H9 (cell line): Measurements from ENCODE around the gene KRTAP1-5. TPM values are rescaled to one million over a fixed set of nuclear protein-coding genes. Genes with fewer than 3 reads are reported as not detected.

Source experiments
- DNase-seq: peaks from one replicate; pipeline ENCODE4 v3.0.0-alpha.2; 2017
- H2AFZ ChIP-seq: one replicate; pipeline ENCODE4 v1.6.1; 2013; ENCODE audit warnings: mild to moderate bottlenecking, low read length, control low read depth, moderate library complexity
- H2AK5ac ChIP-seq: 2 replicates; pipeline ENCODE4 v1.6.1; 2013; ENCODE audit warnings: low read length, control low read depth, mixed read lengths; ENCODE audit not compliant: insufficient read length
- H2BK120ac ChIP-seq: one replicate; pipeline ENCODE4 v1.6.1; 2013; ENCODE audit warnings: low read depth, mild to moderate bottlenecking, low read length, control low read depth, inconsistent platforms; ENCODE audit not compliant: poor library complexity, severe bottlenecking
- H2BK12ac ChIP-seq: 2 replicates; pipeline ENCODE4 v1.6.1; 2013; ENCODE audit warnings: low read length, control low read depth, mixed read lengths, low read depth; ENCODE audit not compliant: insufficient read length
- H2BK15ac ChIP-seq: 2 replicates; pipeline ENCODE4 v1.6.1; 2013; ENCODE audit warnings: low read depth, low read length, control low read depth
- H2BK20ac ChIP-seq: one replicate; pipeline ENCODE4 v1.6.1; 2013; ENCODE audit warnings: low read depth, mild to moderate bottlenecking, low read length, control low read depth, inconsistent platforms; ENCODE audit not compliant: poor library complexity, severe bottlenecking
- H2BK5ac ChIP-seq: 2 replicates; pipeline ENCODE4 v1.6.1; 2013; ENCODE audit warnings: low read length, control low read depth, mixed read lengths; ENCODE audit not compliant: insufficient read length
- H3K14ac ChIP-seq: 2 replicates; pipeline ENCODE4 v1.6.1; 2013; ENCODE audit warnings: low read length, control low read depth; ENCODE audit not compliant: insufficient read depth
- H3K18ac ChIP-seq: 2 replicates; pipeline ENCODE4 v1.6.1; 2013; ENCODE audit warnings: low read depth, mild to moderate bottlenecking, mixed read lengths, low read length, control low read depth; ENCODE audit not compliant: insufficient read length
- H3K23ac ChIP-seq: 2 replicates; pipeline ENCODE4 v1.6.1; 2013; ENCODE audit warnings: low read length, control low read depth, mixed read lengths, low read depth; ENCODE audit not compliant: insufficient read length
- H3K23me2 ChIP-seq: 2 replicates; pipeline ENCODE4 v1.6.1; 2013; ENCODE audit warnings: low read depth, mild to moderate bottlenecking, mixed read lengths, low read length, control low read depth; ENCODE audit not compliant: insufficient read length, poor library complexity, severe bottlenecking
- H3K27ac ChIP-seq: 2 replicates; pipeline ENCODE4 v1.5.1; 2013; ENCODE audit warnings: low read length, control low read depth, mixed read lengths, low read depth; ENCODE audit not compliant: insufficient read length
- H3K27me3 ChIP-seq: 2 replicates; pipeline ENCODE4 v1.6.1; 2013; ENCODE audit warnings: low read length, control low read depth, inconsistent platforms; ENCODE audit not compliant: insufficient read depth
- H3K4ac ChIP-seq: 2 replicates; pipeline ENCODE4 v1.6.1; 2013; ENCODE audit warnings: low read depth, mild to moderate bottlenecking, control low read depth, inconsistent platforms, low read length, moderate library complexity
- H3K4me1 ChIP-seq: 2 replicates; pipeline ENCODE4 v1.6.1; 2013; ENCODE audit warnings: low read length, control low read depth, inconsistent platforms; ENCODE audit not compliant: insufficient read depth
- H3K4me2 ChIP-seq: 2 replicates; pipeline ENCODE4 v1.6.1; 2013; ENCODE audit warnings: low read length, control low read depth, mixed read lengths; ENCODE audit not compliant: insufficient read length, insufficient read depth
- H3K56ac ChIP-seq: 2 replicates; pipeline ENCODE4 v1.6.1; 2013; ENCODE audit warnings: low read depth, mild to moderate bottlenecking, mixed read lengths, low read length, control low read depth; ENCODE audit not compliant: insufficient read length
- H3K79me1 ChIP-seq: 2 replicates; pipeline ENCODE4 v1.6.1; 2013; ENCODE audit warnings: low read depth, mild to moderate bottlenecking, moderate library complexity, low read length, control low read depth, inconsistent platforms; ENCODE audit not compliant: insufficient read depth, poor library complexity, severe bottlenecking
- H3K79me2 ChIP-seq: 2 replicates; pipeline ENCODE4 v1.6.1; 2013; ENCODE audit warnings: low read length, control low read depth, inconsistent platforms; ENCODE audit not compliant: insufficient read depth
- H3K9ac ChIP-seq: 2 replicates; pipeline ENCODE4 v1.6.1; 2013; ENCODE audit warnings: low read length, control low read depth, mixed read lengths; ENCODE audit not compliant: insufficient read length; ENCODE audit errors: extremely low read depth
- H3K9me3 ChIP-seq: one replicate; pipeline ENCODE4 v1.6.1; 2013; ENCODE audit warnings: low read depth, low read length, inconsistent platforms; ENCODE audit not compliant: control insufficient read depth
- H3T11ph ChIP-seq: one replicate; pipeline ENCODE4 v1.6.1; 2013; ENCODE audit warnings: mild to moderate bottlenecking, low read length, control low read depth, inconsistent platforms
- H4K20me1 ChIP-seq: one replicate; pipeline ENCODE4 v1.6.1; 2013; ENCODE audit not compliant: control insufficient read depth, insufficient read length, insufficient read depth
- H4K5ac ChIP-seq: 2 replicates; pipeline ENCODE4 v1.6.1; 2013; ENCODE audit warnings: low read depth, mild to moderate bottlenecking, mixed read lengths, low read length, control low read depth; ENCODE audit not compliant: insufficient read length
- H4K8ac ChIP-seq: replicated peaks from 2 replicates; pipeline ENCODE4 v1.6.1; 2013; ENCODE audit warnings: low read length, control low read depth, mixed read lengths, low read depth; ENCODE audit not compliant: insufficient read length
- H4K91ac ChIP-seq: 2 replicates; pipeline ENCODE4 v1.6.1; 2013; ENCODE audit warnings: low read depth, mild to moderate bottlenecking, moderate library complexity, mixed read lengths, low read length, control low read depth; ENCODE audit not compliant: insufficient read length
- H3K27ac Mint-ChIP-seq, 3 experiments: 2 replicates in 2 of 3; 3 replicates in 1 of 3; pipeline ENCODE4 v1.8.0; 2020 to 2021; ENCODE audit warnings: mixed read lengths in 3 of 3, mild to moderate bottlenecking in 1 of 3, moderate library complexity in 1 of 3
- H3K27me3 Mint-ChIP-seq: 2 replicates; pipeline ENCODE4 v1.8.0; 2021; ENCODE audit warnings: low read depth, mild to moderate bottlenecking, moderate library complexity, mixed read lengths
- H3K36me3 Mint-ChIP-seq, 3 experiments: 2 replicates in 2 of 3; 3 replicates in 1 of 3; pipeline ENCODE4 v1.8.0; 2020 to 2021; ENCODE audit warnings: low read depth in 3 of 3, mixed read lengths in 3 of 3; ENCODE audit not compliant: insufficient read depth in 1 of 3
- H3K4me1 Mint-ChIP-seq, 2 experiments: 2 replicates each; pipeline ENCODE4 v1.8.0; 2020; ENCODE audit warnings: mixed read lengths in 2 of 2
- H3K4me3 Mint-ChIP-seq, 2 experiments: 2 replicates in 1 of 2; 3 replicates in 1 of 2; pipeline ENCODE4 v1.8.0; 2020 to 2021; ENCODE audit warnings: mild to moderate bottlenecking in 2 of 2, mixed read lengths in 2 of 2, moderate library complexity in 1 of 2
- H3K9me3 Mint-ChIP-seq, 2 experiments: 2 replicates in 1 of 2; 3 replicates in 1 of 2; pipeline ENCODE4 v1.8.0; 2020; ENCODE audit warnings: mild to moderate bottlenecking in 2 of 2, mixed read lengths in 2 of 2, moderate library complexity in 1 of 2
- CTCF ChIP-seq: fragments of 200-600 bp; sonication (generic); conservative IDR thresholded peaks from 3 replicates; pipeline ENCODE4 v1.8.0; 2021; ENCODE audit warnings: antibody characterized with exemption, mild to moderate bottlenecking
- WGBS: extraction: QIAGEN DNeasy Blood & Tissue Kit; methylation state at CpG from one replicate; pipeline ENCODE4 v1.1.7; 2013; ENCODE audit warnings: missing lambda C conversion rate, low lambda C conversion rate, mixed read lengths; ENCODE audit not compliant: insufficient read length; ENCODE audit errors: extremely low coverage; 5-methylcytosine and 5-hydroxymethylcytosine counted together
- total RNA-seq: library from RNA; stranded (reverse); gene quantifications from 2 replicates; pipeline ENCODE4 v1.2.1, GENCODE V29; 2021

KRTAP1-5 gene
- total RNA-seq, 1 experiment from 2014 or later, result not detected

GRCh38 chr17:40984226-40984625, 42.8 kb downstream of the KRTAP1-5 start, which contains the start of gene KRT40:
Gene KRT40 (minus strand): TSS chr17:40984326. CDS start chr17:40984273, 53 bp downstream.
- H3K4me1 Mint-ChIP-seq, result peaks cover 11 to 14% of the 10 kb centered on the region in 2 experiments
- Histone ChIP-seq H3K27me3 (no peaks in the 10 kb centered on the region), H4K5ac (no peak within 1 kb of the TSS), H2BK5ac (no peak within 1 kb of the TSS), H3T11ph (no peak within 1 kb of the TSS), H3K79me1 (no peaks in the 10 kb centered on the region), H3K79me2 (no peaks in the 10 kb centered on the region), H4K8ac (no peak within 1 kb of the TSS), H2BK120ac (no peak within 1 kb of the TSS), H3K23ac (no peak within 1 kb of the TSS), H4K20me1 (no peaks in the 10 kb centered on the region), H3K9me3 (no peaks in the 10 kb centered on the region), H4K91ac (no peak within 1 kb of the TSS), H3K56ac (no peak within 1 kb of the TSS), H3K14ac (no peak within 1 kb of the TSS; the same call in 1 of the 2 replicates), H2AK5ac (no peak within 1 kb of the TSS), H2BK20ac (no peak within 1 kb of the TSS), H3K4me2 (no peak within 1 kb of the TSS), H2AFZ (no peak within 1 kb of the TSS), H3K4ac (no peak within 1 kb of the TSS), H3K18ac (no peak within 1 kb of the TSS), H3K4me1 (no peaks in the 10 kb centered on the region; the same call in 1 of the 2 replicates), H3K27ac (no peak within 1 kb of the TSS), H3K9ac (no peak within 1 kb of the TSS), H2BK15ac (no peak within 1 kb of the TSS), H3K23me2 (no peaks in the 10 kb centered on the region), H2BK12ac (no peak within 1 kb of the TSS)
- DNase-seq, result no peak
- no peak within 1 kb of the TSS for H3K4me3 Mint-ChIP-seq
- peaks cover 0 to 5% of the 10 kb centered on the region in 2 experiments; a peak in 2 of 5 replicates for H3K9me3 Mint-ChIP-seq
- no peak within 1 kb of the TSS; a peak in 1 of 7 replicates for H3K27ac Mint-ChIP-seq
- peaks cover 3% of the 10 kb centered on the region for H3K27me3 Mint-ChIP-seq
- H3K36me3 Mint-ChIP-seq, result no peaks in the 10 kb centered on the region
- TF ChIP-seq CTCF, result no peak
- WGBS, result no CpG with 5 or more reads among the region's 3 CpGs
